ENCODE measurements around the gene PHF13. TPM values are rescaled to one million over a fixed set of nuclear protein-coding genes. Genes with fewer than 3 reads are reported as not detected.
"Not testable (repeated sequence)": the region's sequence is repeated elsewhere in the genome, so short reads cannot be mapped to it uniquely, and the experiment has no call there.

The PHF13 gene
- total and polyA plus RNA-seq, 9 of the 15 experiments (the other 6 are each of a cell fraction or from before 2014, with no cell fraction given): 1.8 to 36.1 (median 11.7) TPM

- Histone ChIP-seq H3K9ac (ENCODE audit: insufficient read depth in 1 of 2, low read depth in 2 of 2, low read length in 2 of 2) (no peak overlapping the region; a peak in 1 of 4 replicates), H2AFZ (ENCODE audit: low read depth, low read length) (no peak overlapping the region), H3K9me1 (ENCODE audit: control insufficient read depth, insufficient read depth, low read length) (no peaks in the 10 kb centered on the region), H3K9me3 (replicated peaks; ENCODE audit: control insufficient read depth, insufficient read depth, low read depth, low read length) (no peaks in the 10 kb centered on the region), H3K27ac (ENCODE audit: extremely low read depth, low read depth, low read length) (no peak overlapping the region), H3K27me3 (ENCODE audit: control insufficient read depth in 2 of 2, insufficient read depth in 2 of 2, low read length in 2 of 2) (no peaks in the 10 kb centered on the region), H3K4me1 (replicated peaks in 1 of 2; ENCODE audit: control insufficient read depth in 2 of 2, insufficient read depth in 2 of 2, low read length in 2 of 2) (peaks cover 0 to 16% of the 10 kb centered on the region in 2 experiments; a peak in 1 of 5 replicates), H3K4me3 (no peak overlapping the region), H3K79me2 (ENCODE audit: control insufficient read depth, insufficient read depth, low read length) (no peaks in the 10 kb centered on the region), H3K36me3 (ENCODE audit: control insufficient read depth, insufficient read depth, low read length) (peaks cover 90% of the 10 kb centered on the region), H3K4me2 (ENCODE audit: insufficient read depth, low read length) (no peak overlapping the region), H4K20me1 (replicated peaks; ENCODE audit: control insufficient read depth, insufficient read depth, low read length) (peaks cover 2% of the 10 kb centered on the region; the same call in 1 of the 2 replicates)
- 85% methylated on average over 16 of the region's 16 CpGs for WGBS (ENCODE audit: insufficient coverage, low coverage, missing lambda C conversion rate)
- intact Hi-C loops (cut with micrococcal nuclease): no loop called here
- no peak for FAIRE-seq
- ChIA-PET POLR2A (no interaction called here), CTCF (ENCODE audit: low intra/inter-chr PET ratio) (no interaction called here)
- no peak for ATAC-seq
- no TSS peak for BruUV-seq (replicated peaks)
- TF ChIP-seq NFXL1 (CRISPR knock-in tag; IDR thresholded peaks at IDR 0.05) (no peak), ELF2 (CRISPR knock-in tag; IDR thresholded peaks at IDR 0.05) (no peak), SP1 (CRISPR knock-in tag; IDR thresholded peaks at IDR 0.05) (0 out of 2 replicates have a peak, but pooled peaks have one; percentile 18), ZFX (CRISPR knock-in tag; IDR thresholded peaks at IDR 0.05) (0 out of 2 replicates have a peak, but pooled peaks have one; percentile 20), CBX1 (IDR thresholded peaks at IDR 0.05; ENCODE audit: low read depth) (no peak), CBFA2T3 (IDR thresholded peaks at IDR 0.05) (no peak), MYNN (IDR thresholded peaks at IDR 0.05) (no peak), MYNN (CRISPR knock-in tag; IDR thresholded peaks at IDR 0.05) (no peak)
- DNase-seq (ENCODE audit: extremely low read depth in 1 of 4, low spot score in 3 of 4): no peak
- in situ Hi-C loops (cut with MboI): loop anchor here (10.0 kb wide), 1 partner anchor 141 kb away; the partner anchor contains the start of gene PLEKHG5
These were observed 22.6 kb downstream of the PHF13 start for GRCh38 chr1:6635910-6636760.

- H3K4me3 ChIP-seq; H3K27me3 ChIP-seq (ENCODE audit: control insufficient read depth in 2 of 2, insufficient read depth in 2 of 2, low read length in 2 of 2); H3K9me3 ChIP-seq (replicated peaks; ENCODE audit: control insufficient read depth, insufficient read depth, low read depth, low read length); ATAC-seq; intact Hi-C loops (cut with micrococcal nuclease); CTCF ChIA-PET (ENCODE audit: low intra/inter-chr PET ratio); H3K4me2 ChIP-seq (ENCODE audit: insufficient read depth, low read length); H3K9me1 ChIP-seq (ENCODE audit: control insufficient read depth, insufficient read depth, low read length); H4K20me1 ChIP-seq (replicated peaks; ENCODE audit: control insufficient read depth, insufficient read depth, low read length); H3K27ac ChIP-seq (ENCODE audit: extremely low read depth, low read depth, low read length); DNase-seq (ENCODE audit: extremely low read depth in 1 of 4, low spot score in 3 of 4); FAIRE-seq; BruUV-seq (replicated peaks); H2AFZ ChIP-seq (ENCODE audit: low read depth, low read length); POLR2A ChIA-PET; H3K79me2 ChIP-seq (ENCODE audit: control insufficient read depth, insufficient read depth, low read length): not testable (repeated sequence)
- in situ Hi-C loops (cut with MboI): loop anchor here (10.0 kb wide), 1 partner anchor 142 kb away; the partner anchor contains the start of gene PLEKHG5
- peaks cover 0 to 16% of the 10 kb centered on the region in 2 experiments; a peak in 1 of 5 replicates for H3K4me1 ChIP-seq (replicated peaks in 1 of 2; ENCODE audit: control insufficient read depth in 2 of 2, insufficient read depth in 2 of 2, low read length in 2 of 2)
- H3K36me3 ChIP-seq (ENCODE audit: control insufficient read depth, insufficient read depth, low read length): peaks cover 94% of the 10 kb centered on the region
- 0 out of 4 replicates have a peak overlapping the region, but pooled peaks of 1 of the 2 experiments have one; percentile 58 for H3K9ac ChIP-seq (ENCODE audit: insufficient read depth in 1 of 2, low read depth in 2 of 2, low read length in 2 of 2)
- WGBS (ENCODE audit: insufficient coverage, low coverage, missing lambda C conversion rate): 87% methylated on average over 6 of the region's 6 CpGs
These were observed 23.2 kb downstream of the PHF13 start for GRCh38 chr1:6636778-6637177.

Measured in K562 (cell line).